H1 (cell line): ENCODE data around the gene IGSF23. TPM values are rescaled to one million over a fixed set of nuclear protein-coding genes. Genes with fewer than 3 reads are reported as not detected.

Experiments used
- CTCF ChIA-PET: fragments of 300-600 bp; sonication (Branson Sonifier 250); formaldehyde crosslinking; loops from one replicate; lab custom pipeline; 2021; ENCODE audit not compliant: partially characterized antibody; lab: Charles Lee
- POLR2A ChIA-PET: fragments of 300-600 bp; sonication (Branson Sonifier 250); formaldehyde crosslinking; loops from one replicate; lab custom pipeline; 2021; ENCODE audit warnings: inconsistent platforms; ENCODE audit not compliant: partially characterized antibody; lab: Charles Lee
- DNase-seq, 2 experiments: peaks; one replicate each; pipeline versions ENCODE4 v3.0.0 to v3.0.0-alpha.2; 2010 to 2022; ENCODE audit warnings: low spot score in 2 of 2, low read depth in 1 of 2, mixed read lengths in 1 of 2
- FAIRE-seq: peaks from 2 replicates; lab custom pipeline; 2011; peaks lifted over from hg19 to GRCh38; lab: Jason Lieb, UNC
- H2AFZ ChIP-seq: 2 replicates; pipeline ENCODE4 v1.8.1; 2012; ENCODE audit warnings: low read length, inconsistent platforms
- H2AK5ac ChIP-seq: 2 replicates; pipeline ENCODE4 v1.6.1; 2013; ENCODE audit warnings: low read depth, low read length
- H2BK120ac ChIP-seq: replicated peaks from 2 replicates; pipeline ENCODE3; 2013; ENCODE audit warnings: low read depth, low read length, inconsistent platforms
- H2BK12ac ChIP-seq: 2 replicates; pipeline ENCODE4 v1.6.1; 2013; ENCODE audit warnings: low read depth, low read length
- H2BK15ac ChIP-seq: 2 replicates; pipeline ENCODE4 v1.6.1; 2013; ENCODE audit warnings: low read length
- H2BK20ac ChIP-seq: 2 replicates; pipeline ENCODE4 v1.6.1; 2013; ENCODE audit warnings: low read length
- H2BK5ac ChIP-seq: 2 replicates; pipeline ENCODE4 v1.6.1; 2013; ENCODE audit warnings: low read depth, low read length
- H3K14ac ChIP-seq: 2 replicates; pipeline ENCODE4 v1.6.1; 2013; ENCODE audit warnings: inconsistent platforms; ENCODE audit not compliant: insufficient read length
- H3K18ac ChIP-seq: 2 replicates; pipeline ENCODE4 v1.6.1; 2013; ENCODE audit warnings: low read length; ENCODE audit errors: extremely low read depth
- H3K23ac ChIP-seq: 2 replicates; pipeline ENCODE4 v1.6.1; 2013; ENCODE audit warnings: inconsistent platforms; ENCODE audit not compliant: insufficient read length
- H3K23me2 ChIP-seq: 2 replicates; pipeline ENCODE4 v1.6.1; 2013; ENCODE audit warnings: low read depth, low read length
- H3K27ac ChIP-seq: 2 replicates; pipeline ENCODE4 v1.6.1; 2011; ENCODE audit warnings: low read depth, low read length, inconsistent platforms
- H3K27me3 ChIP-seq, 4 experiments: replicated peaks in 1 of 4; 1 replicate in 1 of 4; 2 replicates in 3 of 4; pipeline versions ENCODE4 v1.6.1 to v1.8.1; 2011 to 2013; ENCODE audit warnings: low read length in 3 of 4, mild to moderate bottlenecking in 3 of 4, inconsistent platforms in 2 of 4, mixed read lengths in 2 of 4, moderate library complexity in 1 of 4; ENCODE audit not compliant: control insufficient read depth in 3 of 4, insufficient read depth in 3 of 4; ENCODE audit errors: extremely low read depth in 1 of 4
- H3K36me3 ChIP-seq, 4 experiments: 2 replicates each; pipeline versions ENCODE4 v1.6.1 to v1.8.1; 2011 to 2013; ENCODE audit warnings: mild to moderate bottlenecking in 4 of 4, low read length in 3 of 4, moderate library complexity in 2 of 4, control low read depth in 1 of 4, inconsistent platforms in 1 of 4; ENCODE audit not compliant: insufficient read depth in 4 of 4, control insufficient read depth in 2 of 4
- H3K4ac ChIP-seq: replicated peaks from 2 replicates; pipeline ENCODE3; 2013; ENCODE audit warnings: low read length, low read depth, mixed read lengths, inconsistent platforms; ENCODE audit not compliant: insufficient read length
- H3K4me1 ChIP-seq, 4 experiments: replicated peaks in 1 of 4; 1 replicate in 1 of 4; 2 replicates in 3 of 4; pipeline versions ENCODE4 v1.6.1 to v1.8.1; 2011 to 2013; ENCODE audit warnings: low read length in 3 of 4, inconsistent platforms in 2 of 4, mixed read lengths in 1 of 4; ENCODE audit not compliant: insufficient read depth in 4 of 4, control insufficient read depth in 3 of 4
- H3K4me2 ChIP-seq, 2 experiments: 2 replicates each; pipeline versions ENCODE4 v1.6.1 to v1.8.1; 2011 to 2013; ENCODE audit warnings: low read depth in 2 of 2, low read length in 2 of 2, control low read depth in 1 of 2, inconsistent platforms in 1 of 2, mild to moderate bottlenecking in 1 of 2; ENCODE audit not compliant: insufficient read depth in 1 of 2
- H3K4me3 ChIP-seq, 4 experiments: fragments of 200-600, 300-600 bp in 1 of 4; sonication (generic), shearing (Covaris generic), sonication (Bioruptor Twin) in 1 of 4; 2 replicates each; pipeline versions ENCODE4 v1.5.1 to v1.8.1; 2011 to 2016; ENCODE audit warnings: low read length in 4 of 4, low read depth in 3 of 4, control low read depth in 2 of 4, inconsistent platforms in 2 of 4, mild to moderate bottlenecking in 2 of 4, mixed read lengths in 1 of 4, moderate library complexity in 1 of 4; ENCODE audit not compliant: insufficient read depth in 2 of 4; ENCODE audit errors: extremely low read depth in 1 of 4
- H3K56ac ChIP-seq: replicated peaks from 2 replicates; pipeline ENCODE3; 2013; ENCODE audit warnings: low read depth, mild to moderate bottlenecking, mixed read lengths, low read length, inconsistent platforms; ENCODE audit not compliant: insufficient read length
- H3K79me1 ChIP-seq: 2 replicates; pipeline ENCODE4 v1.6.1; 2013; ENCODE audit warnings: low read depth, low read length, control low read depth
- H3K79me2 ChIP-seq, 2 experiments: 2 replicates each; pipeline versions ENCODE4 v1.6.1 to v1.8.1; 2012 to 2013; ENCODE audit warnings: low read length in 2 of 2, mild to moderate bottlenecking in 2 of 2, inconsistent platforms in 1 of 2; ENCODE audit not compliant: insufficient read depth in 2 of 2, control insufficient read depth in 1 of 2
- H3K9ac ChIP-seq, 4 experiments: replicated peaks in 1 of 4; 1 replicate in 1 of 4; 2 replicates in 3 of 4; pipeline versions ENCODE4 v1.6.1 to v1.8.1; 2011 to 2013; ENCODE audit warnings: low read depth in 3 of 4, low read length in 3 of 4, control low read depth in 2 of 4, mild to moderate bottlenecking in 2 of 4, moderate library complexity in 2 of 4, inconsistent platforms in 1 of 4; ENCODE audit errors: extremely low read depth in 1 of 4
- H3K9me3 ChIP-seq, 2 experiments: 2 replicates each; pipeline versions ENCODE4 v1.6.1 to v1.8.1; 2012 to 2013; ENCODE audit warnings: mild to moderate bottlenecking in 2 of 2, moderate library complexity in 2 of 2, control low read depth in 1 of 2, inconsistent platforms in 1 of 2, low read depth in 1 of 2, low read length in 1 of 2, mixed read lengths in 1 of 2; ENCODE audit not compliant: insufficient read depth in 2 of 2
- H4K20me1 ChIP-seq, 2 experiments: replicated peaks in 1 of 2; 2 replicates each; pipeline versions ENCODE3 to v1.8.1; 2011 to 2013; ENCODE audit warnings: inconsistent platforms in 2 of 2, low read length in 2 of 2, mild to moderate bottlenecking in 1 of 2; ENCODE audit not compliant: insufficient read depth in 2 of 2, control insufficient read depth in 1 of 2
- H4K5ac ChIP-seq: 2 replicates; pipeline ENCODE4 v1.6.1; 2013; ENCODE audit warnings: low read length, low read depth, mixed read lengths, inconsistent platforms; ENCODE audit not compliant: insufficient read length
- H4K8ac ChIP-seq: 2 replicates; pipeline ENCODE4 v1.8.0; 2013; ENCODE audit warnings: mild to moderate bottlenecking, moderate library complexity, low read length, inconsistent platforms; ENCODE audit not compliant: insufficient read depth; ENCODE audit errors: extremely low read depth
- H4K91ac ChIP-seq: replicated peaks from 2 replicates; pipeline ENCODE3; 2013; ENCODE audit warnings: low read length, mixed read lengths, inconsistent platforms; ENCODE audit not compliant: insufficient read length
- EGR1 ChIP-seq: IDR thresholded peaks from 2 replicates; pipeline ENCODE4 v1.6.1; 2011; ENCODE audit warnings: low read depth, low read length, borderline replicate concordance
- FOSL1 ChIP-seq: IDR thresholded peaks from 2 replicates; pipeline ENCODE4 v1.6.1; 2011; ENCODE audit warnings: mild to moderate bottlenecking, low read depth, low read length, moderate library complexity; ENCODE audit not compliant: insufficient read depth
- SIN3A ChIP-seq, 2 experiments: IDR thresholded peaks in 1 of 2; conservative IDR thresholded peaks in 1 of 2; 2 replicates each; pipeline ENCODE4 v1.6.1; 2011 to 2012; ENCODE audit warnings: low read length in 2 of 2, improper control_type of control experiment in 1 of 2, low read depth in 1 of 2, mild to moderate bottlenecking in 1 of 2
- WGBS, 2 experiments: shearing (Covaris generic) in 1 of 2; methylation state at CpG; one replicate each; pipeline versions ENCODE4 v1.1.6 to v1.1.7; 2013 to 2015; ENCODE audit warnings: low lambda C conversion rate in 2 of 2, mixed read lengths in 2 of 2, inconsistent platforms in 1 of 2, low coverage in 1 of 2, missing lambda C conversion rate in 1 of 2; ENCODE audit not compliant: insufficient replicate concordance in 2 of 2, insufficient coverage in 1 of 2, insufficient read length in 1 of 2; ENCODE audit errors: extremely low coverage in 1 of 2, missing lambda C conversion rate in 1 of 2; 5-methylcytosine and 5-hydroxymethylcytosine counted together
- polyA plus RNA-seq, 7 experiments: library from polyadenylated mRNA; depleted of rRNA in 3 of 7; stranded (reverse) in 5 of 7; unstranded in 2 of 7; fragments of >200 nt in 5 of 7; fragments of 200-250 nt in 2 of 7; gene quantifications; 1 replicate in 5 of 7; 2 replicates in 1 of 7; 4 replicates in 1 of 7; pipeline versions ENCODE4 v1.2.1 to v1.2.3, GENCODE V29; 2011 to 2013; ENCODE audit warnings: missing spikeins in 2 of 7, mixed read lengths in 2 of 7
- total RNA-seq: library from RNA; stranded (reverse); fragmentation: NEBNext Ultra II Directional; extraction: Animal tissue kit (Norgen Biotek cat#: 25700); gene quantifications from 2 replicates; pipeline ENCODE4 v1.2.1, GENCODE V29; 2021
- TF ChIP-seq, protein P1 (sequence below): IDR thresholded peaks from 2 replicates; pipeline ENCODE4 v1.6.1; 2012; ENCODE audit warnings: low read length, inconsistent platforms

The IGSF23 gene
- total and polyA plus RNA-seq, 2 of the 8 experiments (the other 6 are each of a cell fraction or from before 2014, with no cell fraction given): not detected

- Histone ChIP-seq H3K27ac (no peak overlapping the region), H3K18ac (no peak overlapping the region), H3K4me3 (no peak overlapping the region), H3K4me2 (no peak overlapping the region), H2AFZ (no peak overlapping the region), H2BK20ac (no peak overlapping the region), H3K79me2 (no peaks in the 10 kb centered on the region), H3K4ac (no peak overlapping the region), H2BK120ac (no peak overlapping the region), H3K23ac (no peak overlapping the region), H3K36me3 (no peaks in the 10 kb centered on the region), H4K8ac (no peak overlapping the region), H3K9me3 (no peaks in the 10 kb centered on the region), H2BK5ac (no peak overlapping the region), H3K56ac (no peak overlapping the region), H3K4me1 (no peaks in the 10 kb centered on the region), H3K14ac (no peak overlapping the region), H3K79me1 (no peaks in the 10 kb centered on the region), H2AK5ac (no peak overlapping the region), H4K91ac (no peak overlapping the region), H2BK15ac (no peak overlapping the region), H3K27me3 (no peaks in the 10 kb centered on the region; a peak in 1 of 7 replicates), H3K23me2 (no peaks in the 10 kb centered on the region), H4K20me1 (no peaks in the 10 kb centered on the region), H4K5ac (no peak overlapping the region), H2BK12ac (no peak overlapping the region), H3K9ac (no peak overlapping the region)
- FAIRE-seq: no peak
- POLR2A ChIA-PET: no interaction called here
- 90% methylated on average over 4 of the region's 4 CpGs; no CpG with 5 or more reads in 1 of the 2 experiments for WGBS, 2 experiments
- no peak for DNase-seq
- CTCF ChIA-PET: interaction anchor here (1.1 to 5.4 kb wide), 6 partner anchors 14 to 54 kb away, joined by 3 to 29 read pairs (median 8); no protein-coding TSS in a partner anchor
- TF ChIP-seq SIN3A (conservative IDR thresholded peaks at IDR 0.05 in 1 of 2, IDR thresholded peaks at IDR 0.05 in 1 of 2; ENCODE audit: low read depth in 1 of 2, low read length in 2 of 2): no peak
- TF ChIP-seq FOSL1: no peak
- TF ChIP-seq EGR1: no peak
- TF ChIP-seq, protein P1, sequence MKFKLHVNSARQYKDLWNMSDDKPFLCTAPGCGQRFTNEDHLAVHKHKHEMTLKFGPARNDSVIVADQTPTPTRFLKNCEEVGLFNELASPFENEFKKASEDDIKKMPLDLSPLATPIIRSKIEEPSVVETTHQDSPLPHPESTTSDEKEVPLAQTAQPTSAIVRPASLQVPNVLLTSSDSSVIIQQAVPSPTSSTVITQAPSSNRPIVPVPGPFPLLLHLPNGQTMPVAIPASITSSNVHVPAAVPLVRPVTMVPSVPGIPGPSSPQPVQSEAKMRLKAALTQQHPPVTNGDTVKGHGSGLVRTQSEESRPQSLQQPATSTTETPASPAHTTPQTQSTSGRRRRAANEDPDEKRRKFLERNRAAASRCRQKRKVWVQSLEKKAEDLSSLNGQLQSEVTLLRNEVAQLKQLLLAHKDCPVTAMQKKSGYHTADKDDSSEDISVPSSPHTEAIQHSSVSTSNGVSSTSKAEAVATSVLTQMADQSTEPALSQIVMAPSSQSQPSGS: no peak
These were observed 11.5 kb downstream of the IGSF23 start for GRCh38 chr19:44624840-44625354.
